HG02763 (cell line): ENCODE results near the gene RNF113B.

Experiments
- ATAC-seq: cut with Tn5 transposase; IDR thresholded peaks from one replicate; pipeline ENCODE4 v1.9.1; 2021; ENCODE audit warnings: mild to moderate bottlenecking, moderate library complexity; ENCODE audit not compliant: unreplicated experiment

Gene RNF113B

GRCh38 chr13:98142380-98143156, 34.5 kb downstream of the RNF113B start, which contains the start of gene FARP1:
Gene FARP1 (plus strand): TSS chr13:98143094. CDS start chr13:98213243, 70,149 bp downstream.
- peak; percentile 76 for ATAC-seq

- ATAC-seq = no peak
Measured at GRCh38 chr13:98141509-98142379, 35.3 kb downstream of the RNF113B start.

- no peak for ATAC-seq
Measured at GRCh38 chr13:98141091-98141490, 36.0 kb downstream of the RNF113B start.

GRCh38 chr13:98134901-98135300, 42.2 kb downstream of the RNF113B start:
- no peak for ATAC-seq

GRCh38 chr13:98133946-98134345, 43.1 kb downstream of the RNF113B start:
- ATAC-seq = peak; percentile 80

GRCh38 chr13:98129059-98129746, 47.9 kb downstream of the RNF113B start:
- no peak for ATAC-seq
